K562 (cell line): ENCODE data around the gene RTP5. TPM values are rescaled to one million over a fixed set of nuclear protein-coding genes. Genes with fewer than 3 reads are reported as not detected.

Source experiments
- ATAC-seq: fragments of 200-7000 bp; cut with Tn5 transposase; 3 replicates; pipeline ENCODE4 v1.9.1; 2020; ENCODE audit warnings: moderate library complexity
- BruUV-seq: library from RNA; stranded (reverse); fragments of 400-500 nt; replicated peaks from 2 replicates; lab custom pipeline; 2021; lab: Mats Ljungman, UMichigan
- CTCF ChIA-PET: fragments of 300-600 bp; formaldehyde crosslinking; extraction: SDS; loops from one replicate; lab custom pipeline; 2021; ENCODE audit warnings: low intra/inter-chr PET ratio; lab: Yijun Ruan, JAX
- POLR2A ChIA-PET: fragments of 300-600, 350-650 bp; sonication (Branson Sonifier 250); formaldehyde crosslinking; extraction: SDS; loops from one replicate; lab custom pipeline; 2021; ENCODE audit warnings: antibody characterized with exemption, inconsistent platforms; lab: Yijun Ruan, JAX
- DNase-seq, 4 experiments: peaks; one replicate each; pipeline versions ENCODE4 v3.0.0 to v3.0.0-alpha.2; 2011 to 2018; ENCODE audit warnings: low spot score in 3 of 4, mixed read lengths in 3 of 4; ENCODE audit errors: extremely low read depth in 1 of 4
- FAIRE-seq: peaks from 2 replicates; lab custom pipeline; 2011; peaks lifted over from hg19 to GRCh38; lab: Jason Lieb, UNC
- H2AFZ ChIP-seq: 2 replicates; pipeline ENCODE4 v1.6.0; 2011; ENCODE audit warnings: low read depth, low read length, control low read depth, inconsistent platforms
- H3K27ac ChIP-seq: fragments of 200-600 bp; 3 replicates; pipeline ENCODE4 v1.8.0; 2011; ENCODE audit warnings: low read depth, mild to moderate bottlenecking, control low read depth, inconsistent platforms, low read length, moderate library complexity, mixed read lengths; ENCODE audit errors: extremely low read depth
- H3K27me3 ChIP-seq, 2 experiments: fragments of 300-600 bp in 1 of 2; 2 replicates in 1 of 2; 3 replicates in 1 of 2; pipeline versions ENCODE4 v1.6.0 to v1.8.0; 2011; ENCODE audit warnings: inconsistent platforms in 2 of 2, low read length in 2 of 2, mild to moderate bottlenecking in 1 of 2, mixed read lengths in 1 of 2, moderate library complexity in 1 of 2; ENCODE audit not compliant: control insufficient read depth in 2 of 2, insufficient read depth in 2 of 2
- H3K36me3 ChIP-seq: fragments of 300-600 bp; 3 replicates; pipeline ENCODE4 v1.8.0; 2011; ENCODE audit warnings: mild to moderate bottlenecking, low read length, inconsistent platforms; ENCODE audit not compliant: control insufficient read depth, insufficient read depth
- H3K4me1 ChIP-seq, 2 experiments: fragments of 200-600 bp in 1 of 2; replicated peaks in 1 of 2; 2 replicates in 1 of 2; 3 replicates in 1 of 2; pipeline versions ENCODE4 v1.5.1 to v1.8.0; 2011; ENCODE audit warnings: inconsistent platforms in 2 of 2, low read length in 2 of 2, mild to moderate bottlenecking in 1 of 2, mixed read lengths in 1 of 2, moderate library complexity in 1 of 2; ENCODE audit not compliant: control insufficient read depth in 2 of 2, insufficient read depth in 2 of 2
- H3K4me2 ChIP-seq: 2 replicates; pipeline ENCODE4 v1.6.1; 2011; ENCODE audit warnings: low read length, control low read depth, inconsistent platforms, mixed read lengths; ENCODE audit not compliant: insufficient read depth
- H3K4me3 ChIP-seq: fragments of 200-600 bp; sonication (generic), shearing (Covaris generic); 2 replicates; pipeline ENCODE4 v1.5.1; 2016; ENCODE audit warnings: control low read depth, inconsistent platforms
- H3K79me2 ChIP-seq: fragments of 200-600 bp; 3 replicates; pipeline ENCODE4 v1.8.0; 2011; ENCODE audit warnings: low read length, inconsistent platforms; ENCODE audit not compliant: control insufficient read depth, insufficient read depth
- H3K9ac ChIP-seq, 2 experiments: 2 replicates each; pipeline versions ENCODE4 v1.6.0 to v1.6.1; 2011; ENCODE audit warnings: low read depth in 2 of 2, low read length in 2 of 2, control low read depth in 1 of 2, inconsistent platforms in 1 of 2, mild to moderate bottlenecking in 1 of 2, mixed read lengths in 1 of 2; ENCODE audit not compliant: insufficient read depth in 1 of 2
- H3K9me1 ChIP-seq: one replicate; pipeline ENCODE4 v1.6.0; 2011; ENCODE audit warnings: inconsistent platforms, mild to moderate bottlenecking, low read length, moderate library complexity; ENCODE audit not compliant: control insufficient read depth, insufficient read depth
- H3K9me3 ChIP-seq: replicated peaks from 2 replicates; pipeline ENCODE4 v1.5.1; 2011; ENCODE audit warnings: low read depth, low read length, inconsistent platforms; ENCODE audit not compliant: control insufficient read depth, insufficient read depth
- H4K20me1 ChIP-seq: replicated peaks from 2 replicates; pipeline ENCODE4 v1.6.1; 2011; ENCODE audit warnings: low read length, inconsistent platforms, mixed read lengths; ENCODE audit not compliant: control insufficient read depth, insufficient read depth
- ETV1 ChIP-seq: fragments of 450-650 bp; conservative IDR thresholded peaks from 2 replicates; pipeline ENCODE4 v1.6.1; 2016; ENCODE audit warnings: missing genetic modification characterization, control low read depth, low read depth, missing compliant biosample characterization
- JUN ChIP-seq, 2 experiments: sonication (generic) in 1 of 2; formaldehyde crosslinking in 1 of 2; IDR thresholded peaks; 2 replicates each; pipeline versions ENCODE4 v1.6.1 to v1.8.0; 2012 to 2022; ENCODE audit warnings: borderline replicate concordance in 2 of 2, mild to moderate bottlenecking in 2 of 2, improper control_type of control experiment in 1 of 2, low read depth in 1 of 2, low read length in 1 of 2, missing genetic modification reagents in 1 of 2
- KDM5B ChIP-seq: fragments of 200-600 bp; sonication (generic); IDR thresholded peaks from 2 replicates; pipeline ENCODE4 v1.6.1; 2012; ENCODE audit warnings: low read depth, mild to moderate bottlenecking, moderate library complexity, low read length, control low read depth, inconsistent platforms; ENCODE audit not compliant: insufficient replicate concordance
- NFIX ChIP-seq: fragments of 250-450 bp; sonication (Bioruptor Pico); IDR thresholded peaks from 2 replicates; pipeline ENCODE4 v1.4.0; 2020; ENCODE audit warnings: low read depth, mild to moderate bottlenecking, moderate library complexity
- NFRKB ChIP-seq: fragments of 450-650 bp; IDR thresholded peaks from 2 replicates; pipeline ENCODE4 v1.6.1; 2016; ENCODE audit warnings: low read depth
- NUFIP1 ChIP-seq: fragments of 450-650 bp; IDR thresholded peaks from 2 replicates; pipeline ENCODE4 v1.6.1; 2018; ENCODE audit not compliant: partially characterized antibody
- POLR2AphosphoS2 ChIP-seq: IDR thresholded peaks from 2 replicates; pipeline ENCODE4 v1.6.1; 2012; ENCODE audit warnings: low read length, improper control_type of control experiment
- POLR2AphosphoS5 ChIP-seq: IDR thresholded peaks from 2 replicates; pipeline ENCODE4 v1.6.1; 2011; ENCODE audit warnings: mild to moderate bottlenecking, low read depth, low read length, moderate library complexity; ENCODE audit not compliant: control insufficient read depth, insufficient read depth
- ZNF121 ChIP-seq: sonication (generic); formaldehyde crosslinking; conservative IDR thresholded peaks from 2 replicates; pipeline ENCODE4 v1.8.0; 2022; ENCODE audit warnings: missing genetic modification reagents
- ZNF3 ChIP-seq: fragments of 250-450 bp; sonication (Bioruptor Pico); IDR thresholded peaks from 2 replicates; pipeline ENCODE4 v1.5.0; 2021; ENCODE audit warnings: mild to moderate bottlenecking, moderate library complexity
- ZNF347 ChIP-seq: fragments of 450-650 bp; formaldehyde crosslinking; IDR thresholded peaks from 2 replicates; pipeline ENCODE4 v1.4.0; 2020; ENCODE audit warnings: low read depth, mild to moderate bottlenecking, moderate library complexity
- ZNF717 ChIP-seq: fragments of 250-450 bp; sonication (Bioruptor Pico); IDR thresholded peaks from 2 replicates; pipeline ENCODE4 v1.5.0; 2021
- WGBS: fragments of 100-300 bp; shearing (Covaris generic); methylation state at CpG from one replicate; pipeline ENCODE4 v1.1.6; 2016; ENCODE audit warnings: low coverage, mixed read lengths; ENCODE audit not compliant: insufficient coverage; ENCODE audit errors: missing lambda C conversion rate; 5-methylcytosine and 5-hydroxymethylcytosine counted together
- in situ Hi-C: fragments of 300-500 bp; cut with MboI; formaldehyde crosslinking; loops from 4 replicates; pipeline ENCODE4 v1.15.0; 2018; ENCODE audit warnings: inconsistent platforms, mixed read lengths
- intact Hi-C: fragments of 100-400 bp; cut with micrococcal nuclease; formaldehyde crosslinking; loops from 2 replicates; pipeline ENCODE4 v1.14.2; 2022
- polyA plus RNA-seq, 8 experiments: library from polyadenylated mRNA; depleted of rRNA in 4 of 8; stranded (reverse) in 5 of 8; unstranded in 3 of 8; fragments of >200 nt; fragmentation: Nextera tagmentation in 2 of 8; fragmentation: Illumina TruSeq in 1 of 8; extraction: Ambion mirVana in 2 of 8; extraction: Trizol in 1 of 8; gene quantifications; 2 replicates each; pipeline versions ENCODE4 v1.2.1 to v1.2.3, GENCODE V29; 2011 to 2014; ENCODE audit warnings: inconsistent platforms in 1 of 8, missing spikeins in 1 of 8
- total RNA-seq, 7 experiments: library from RNA; depleted of rRNA in 6 of 7; stranded (reverse); fragments of >200 nt in 6 of 7; fragmentation: Illumina TruSeq in 2 of 7; extraction: Trizol in 2 of 7; gene quantifications; 2 replicates each; pipeline versions ENCODE4 v1.2.1 to v1.2.3, GENCODE V29; 2011 to 2021; ENCODE audit warnings: low replicate concordance in 1 of 7
- TF ChIP-seq, protein P1 (sequence below), 2 experiments: fragments of 250-450 bp in 1 of 2; fragments of 450-650 bp in 1 of 2; sonication (Bioruptor Pico) in 1 of 2; IDR thresholded peaks; 2 replicates each; pipeline versions ENCODE4 v1.6.1 to v1.8.0; 2016 to 2021; ENCODE audit warnings: mild to moderate bottlenecking in 2 of 2, moderate library complexity in 2 of 2, missing compliant biosample characterization in 1 of 2, missing genetic modification characterization in 1 of 2
- TF ChIP-seq, protein P2 (sequence below): sonication (generic); formaldehyde crosslinking; IDR thresholded peaks from 2 replicates; pipeline ENCODE4 v1.8.0; 2023; ENCODE audit warnings: missing genetic modification reagents, mild to moderate bottlenecking, borderline replicate concordance

The RTP5 gene
- total and polyA plus RNA-seq, 9 of the 15 experiments (the other 6 are each of a cell fraction or from before 2014, with no cell fraction given), result not detected

DNA sequence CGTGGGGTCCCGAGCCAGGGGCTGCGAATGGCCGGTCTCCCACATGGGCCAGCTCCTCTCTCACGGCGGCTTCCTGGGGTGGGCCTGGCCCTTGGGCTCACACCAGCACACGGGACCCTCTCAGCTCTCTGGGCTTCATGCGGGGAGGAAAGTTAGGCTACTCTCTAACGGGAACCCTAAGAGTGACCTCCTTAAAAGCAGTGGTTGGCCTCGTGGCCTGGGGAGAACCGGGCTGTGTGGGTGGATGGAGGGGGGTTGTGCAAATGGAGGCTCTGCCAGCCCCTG lies 25.8 kb downstream of the RTP5 start (continued):
- TF ChIP-seq KDM5B, result no peak
- TF ChIP-seq ZNF717, result no peak
- no peak for TF ChIP-seq NFIX
- no peak for TF ChIP-seq POLR2AphosphoS2
- TF ChIP-seq, protein P1, sequence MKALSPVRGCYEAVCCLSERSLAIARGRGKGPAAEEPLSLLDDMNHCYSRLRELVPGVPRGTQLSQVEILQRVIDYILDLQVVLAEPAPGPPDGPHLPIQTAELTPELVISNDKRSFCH (CRISPR knock-in tag; IDR thresholded peaks at IDR 0.05), result no peak
- TF ChIP-seq, protein P1 (tag; IDR thresholded peaks at IDR 0.05), result no peak
- no peak for TF ChIP-seq ETV1 (tag)
- no peak for TF ChIP-seq ZNF121 (CRISPR knock-in tag)

DNA sequence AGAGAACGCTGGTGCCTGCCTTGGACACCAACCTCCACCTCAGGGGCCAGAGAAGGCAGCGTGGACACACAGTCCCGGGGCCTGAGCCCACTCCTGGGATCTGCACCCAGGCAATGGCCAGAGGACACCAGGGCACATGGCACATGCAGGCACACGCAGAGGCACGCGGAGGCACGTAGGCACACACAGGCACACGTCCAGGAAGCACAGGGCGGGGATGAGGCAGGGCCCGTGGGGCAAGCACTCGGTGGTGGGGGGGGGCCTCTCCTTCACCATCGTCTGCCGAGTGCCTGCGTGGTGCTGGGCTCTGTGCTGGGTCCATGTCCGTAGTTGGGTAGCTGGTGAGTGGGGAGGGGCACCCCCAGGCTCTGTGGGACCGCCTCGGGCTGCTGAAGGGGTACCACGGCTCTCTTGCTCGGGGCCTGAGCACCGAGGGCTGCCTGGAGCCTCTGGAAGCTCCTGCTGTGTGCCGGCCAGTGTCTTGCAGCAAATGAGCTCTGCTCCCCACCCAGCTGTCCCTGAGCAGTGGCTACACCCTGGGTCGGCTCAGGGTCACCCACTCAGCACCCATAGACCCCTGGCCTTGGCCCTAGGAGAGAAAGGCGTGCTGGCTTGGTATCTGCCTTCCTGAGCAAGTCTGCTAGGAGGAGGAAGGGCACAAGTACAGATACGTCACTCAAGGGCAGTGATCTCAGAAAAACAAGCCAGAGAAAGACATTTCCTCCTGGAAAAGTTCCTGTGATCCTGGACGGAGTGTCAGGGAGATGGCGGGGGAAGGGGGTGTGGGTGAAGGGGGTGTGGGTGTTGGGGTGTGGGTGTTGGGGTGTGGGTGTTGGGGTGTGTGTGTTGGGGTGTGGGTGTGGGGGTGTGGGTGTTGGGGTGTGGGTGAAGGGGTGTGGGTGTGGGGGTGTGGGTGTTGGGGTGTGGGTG lies 26.4 kb downstream of the RTP5 start:
- no peak overlapping the region for H3K27ac ChIP-seq
- no TSS peak for BruUV-seq
- no peaks in the 10 kb centered on the region for H3K79me2 ChIP-seq
- ATAC-seq (no peak), FAIRE-seq (no peak), DNase-seq (no peak)
- ChIA-PET CTCF (no interaction called here), POLR2A (interaction anchor here (0.5 kb wide), 1 partner anchor 9 kb away, joined by 3 read pairs; no protein-coding TSS in a partner anchor)
- H4K20me1 ChIP-seq, result no peaks in the 10 kb centered on the region; the same call in 1 of the 2 replicates
- no peak overlapping the region for H3K4me2 ChIP-seq
- no peak overlapping the region for H3K4me3 ChIP-seq
- peaks cover 14 to 51% of the 10 kb centered on the region in 2 experiments for H3K4me1 ChIP-seq
- no peak overlapping the region for H2AFZ ChIP-seq
- intact Hi-C loops (no loop called here), in situ Hi-C loops (no loop called here)
- WGBS, result 56% methylated on average over 12 of the region's 26 CpGs
- H3K9me3 ChIP-seq, result no peaks in the 10 kb centered on the region
- peaks cover 4% of the 10 kb centered on the region for H3K9me1 ChIP-seq
- no peaks in the 10 kb centered on the region for H3K36me3 ChIP-seq
- H3K9ac ChIP-seq, result no peak overlapping the region
- H3K27me3 ChIP-seq, result no peaks in the 10 kb centered on the region; a peak in 1 of 5 replicates
- TF ChIP-seq ZNF347 (CRISPR knock-in tag), result no peak
- TF ChIP-seq, protein P2, sequence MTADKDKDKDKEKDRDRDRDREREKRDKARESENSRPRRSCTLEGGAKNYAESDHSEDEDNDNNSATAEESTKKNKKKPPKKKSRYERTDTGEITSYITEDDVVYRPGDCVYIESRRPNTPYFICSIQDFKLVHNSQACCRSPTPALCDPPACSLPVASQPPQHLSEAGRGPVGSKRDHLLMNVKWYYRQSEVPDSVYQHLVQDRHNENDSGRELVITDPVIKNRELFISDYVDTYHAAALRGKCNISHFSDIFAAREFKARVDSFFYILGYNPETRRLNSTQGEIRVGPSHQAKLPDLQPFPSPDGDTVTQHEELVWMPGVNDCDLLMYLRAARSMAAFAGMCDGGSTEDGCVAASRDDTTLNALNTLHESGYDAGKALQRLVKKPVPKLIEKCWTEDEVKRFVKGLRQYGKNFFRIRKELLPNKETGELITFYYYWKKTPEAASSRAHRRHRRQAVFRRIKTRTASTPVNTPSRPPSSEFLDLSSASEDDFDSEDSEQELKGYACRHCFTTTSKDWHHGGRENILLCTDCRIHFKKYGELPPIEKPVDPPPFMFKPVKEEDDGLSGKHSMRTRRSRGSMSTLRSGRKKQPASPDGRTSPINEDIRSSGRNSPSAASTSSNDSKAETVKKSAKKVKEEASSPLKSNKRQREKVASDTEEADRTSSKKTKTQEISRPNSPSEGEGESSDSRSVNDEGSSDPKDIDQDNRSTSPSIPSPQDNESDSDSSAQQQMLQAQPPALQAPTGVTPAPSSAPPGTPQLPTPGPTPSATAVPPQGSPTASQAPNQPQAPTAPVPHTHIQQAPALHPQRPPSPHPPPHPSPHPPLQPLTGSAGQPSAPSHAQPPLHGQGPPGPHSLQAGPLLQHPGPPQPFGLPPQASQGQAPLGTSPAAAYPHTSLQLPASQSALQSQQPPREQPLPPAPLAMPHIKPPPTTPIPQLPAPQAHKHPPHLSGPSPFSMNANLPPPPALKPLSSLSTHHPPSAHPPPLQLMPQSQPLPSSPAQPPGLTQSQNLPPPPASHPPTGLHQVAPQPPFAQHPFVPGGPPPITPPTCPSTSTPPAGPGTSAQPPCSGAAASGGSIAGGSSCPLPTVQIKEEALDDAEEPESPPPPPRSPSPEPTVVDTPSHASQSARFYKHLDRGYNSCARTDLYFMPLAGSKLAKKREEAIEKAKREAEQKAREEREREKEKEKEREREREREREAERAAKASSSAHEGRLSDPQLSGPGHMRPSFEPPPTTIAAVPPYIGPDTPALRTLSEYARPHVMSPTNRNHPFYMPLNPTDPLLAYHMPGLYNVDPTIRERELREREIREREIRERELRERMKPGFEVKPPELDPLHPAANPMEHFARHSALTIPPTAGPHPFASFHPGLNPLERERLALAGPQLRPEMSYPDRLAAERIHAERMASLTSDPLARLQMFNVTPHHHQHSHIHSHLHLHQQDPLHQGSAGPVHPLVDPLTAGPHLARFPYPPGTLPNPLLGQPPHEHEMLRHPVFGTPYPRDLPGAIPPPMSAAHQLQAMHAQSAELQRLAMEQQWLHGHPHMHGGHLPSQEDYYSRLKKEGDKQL, result no peak
- TF ChIP-seq NFRKB, result no peak
- no peak for TF ChIP-seq NUFIP1
- no peak for TF ChIP-seq JUN (IDR thresholded peaks at IDR 0.05; ENCODE audit: borderline replicate concordance, low read depth, low read length)
- TF ChIP-seq JUN (CRISPR knock-in tag; IDR thresholded peaks at IDR 0.05; ENCODE audit: borderline replicate concordance), result no peak
- TF ChIP-seq POLR2AphosphoS5, result no peak
- TF ChIP-seq ZNF3, result no peak
